Breast epithelium (tissue), 4 donors: ENCODE results near the gene ROBO2. TPM values are rescaled to one million over a fixed set of nuclear protein-coding genes. Genes with fewer than 3 reads are reported as not detected.

ENCODE experiments used
- DNase-seq, 2 donors: peaks; one replicate each; pipeline ENCODE4 v3.0.0-alpha.2; 2019; ENCODE audit warnings: low spot score in 2 of 2
- H3K27ac ChIP-seq, 2 donors: fragments of 200-600 bp; sonication (generic) in 1 of 2; one replicate each; pipeline ENCODE4 v1.5.1; 2016 to 2019; ENCODE audit warnings: mild to moderate bottlenecking in 1 of 2
- H3K27me3 ChIP-seq, 2 donors: fragments of 200-600 bp; sonication (generic) in 1 of 2; one replicate each; pipeline versions ENCODE4 v1.5.1 to v1.6.0; 2017 to 2019; ENCODE audit warnings: control low read depth in 1 of 2, mild to moderate bottlenecking in 1 of 2
- H3K36me3 ChIP-seq: fragments of 200-600 bp; one replicate; pipeline ENCODE4 v1.5.1; 2019
- H3K4me1 ChIP-seq, 2 donors: fragments of 200-600 bp; sonication (generic); one replicate each; pipeline ENCODE4 v1.5.1; 2016 to 2019; ENCODE audit warnings: control low read depth in 1 of 2
- H3K4me3 ChIP-seq, 3 donors: fragments of 200-600 bp; sonication (generic); 1 replicate in 2 of 3; 2 replicates in 1 of 3; pipeline ENCODE4 v1.5.1; 2016 to 2019; ENCODE audit warnings: mild to moderate bottlenecking in 3 of 3, moderate library complexity in 2 of 3
- H3K9me3 ChIP-seq, 2 donors: fragments of 200-600 bp; sonication (generic) in 1 of 2; one replicate each; pipeline ENCODE4 v1.5.1; 2016 to 2019; ENCODE audit warnings: control low read depth in 1 of 2
- CTCF ChIP-seq, 3 donors: fragments of 450-650 bp; IDR thresholded peaks; one replicate each; pipeline ENCODE4 v1.5.1; 2016 to 2017; ENCODE audit warnings: antibody characterized with exemption in 3 of 3, mild to moderate bottlenecking in 3 of 3, moderate library complexity in 3 of 3
- POLR2A ChIP-seq: fragments of 450-650 bp; IDR thresholded peaks from one replicate; pipeline ENCODE4 v1.6.1; 2016; ENCODE audit warnings: antibody characterized with exemption, mild to moderate bottlenecking, moderate library complexity
- POLR2AphosphoS5 ChIP-seq, 3 donors: sonication (generic); formaldehyde crosslinking; IDR thresholded peaks; one replicate each; pipeline ENCODE4 v1.6.1; 2017; ENCODE audit warnings: antibody characterized with exemption in 3 of 3
- intact Hi-C: fragments of 100-400 bp; cut with DNase I; formaldehyde crosslinking; loops from one replicate; pipeline ENCODE4 v1.15.1; 2023; ENCODE audit warnings: low total_unique reads
- total RNA-seq, 3 donors: library from RNA; depleted of rRNA; stranded (reverse); fragments of >200 nt; gene quantifications; one replicate each; pipeline ENCODE4 v1.1.0, GENCODE V29; 2016

ROBO2 gene
- total RNA-seq, 3 donors from 2014 or later: 0.98 to 1.4 (median 1.3) TPM

- H3K4me3 ChIP-seq: no peak overlapping the region
- DNase-seq: no peak
- no peaks in the 10 kb centered on the region for H3K4me1 ChIP-seq
- H3K27me3 ChIP-seq: no peaks in the 10 kb centered on the region
- H3K36me3 ChIP-seq: no peaks in the 10 kb centered on the region
- H3K27ac ChIP-seq: no peak overlapping the region
- intact Hi-C loops: no loop called here
- no peaks in the 10 kb centered on the region for H3K9me3 ChIP-seq
- TF ChIP-seq POLR2AphosphoS5 (IDR thresholded peaks at IDR 0.05): no peak
- TF ChIP-seq POLR2A: no peak
- no peak for TF ChIP-seq CTCF (IDR thresholded peaks at IDR 0.05)
Observed at GRCh38 chr3:77648214-77648613, 608.3 kb downstream of the ROBO2 start.

GRCh38 chr3:77648664-77649063, 608.8 kb downstream of the ROBO2 start:
- Histone ChIP-seq H3K36me3 (no peaks in the 10 kb centered on the region), H3K4me3 (no peak overlapping the region), H3K27ac (no peak overlapping the region), H3K4me1 (no peaks in the 10 kb centered on the region), H3K27me3 (no peaks in the 10 kb centered on the region), H3K9me3 (no peaks in the 10 kb centered on the region)
- no peak for DNase-seq
- TF ChIP-seq CTCF (IDR thresholded peaks at IDR 0.05): no peak
- intact Hi-C loops: no loop called here

- no peak for TF ChIP-seq CTCF (IDR thresholded peaks at IDR 0.05)
- no peak for TF ChIP-seq POLR2A
- TF ChIP-seq POLR2AphosphoS5 (IDR thresholded peaks at IDR 0.05): no peak
- Histone ChIP-seq H3K36me3 (no peaks in the 10 kb centered on the region), H3K27me3 (no peaks in the 10 kb centered on the region), H3K4me1 (no peaks in the 10 kb centered on the region), H3K4me3 (no peak overlapping the region), H3K9me3 (no peaks in the 10 kb centered on the region), H3K27ac (no peak overlapping the region)
- DNase-seq: no peak
- intact Hi-C loops: no loop called here
Observed at GRCh38 chr3:77652624-77653023, 612.7 kb downstream of the ROBO2 start.

- intact Hi-C loops: no loop called here
- TF ChIP-seq POLR2A (no peak), CTCF (IDR thresholded peaks at IDR 0.05) (no peak), POLR2AphosphoS5 (IDR thresholded peaks at IDR 0.05) (no peak)
- Histone ChIP-seq H3K4me1 (no peaks in the 10 kb centered on the region), H3K4me3 (no peak overlapping the region), H3K36me3 (no peaks in the 10 kb centered on the region), H3K9me3 (peaks cover 0 to 2% of the 10 kb centered on the region in 2 donors), H3K27me3 (no peaks in the 10 kb centered on the region), H3K27ac (no peak overlapping the region)
- DNase-seq: no peak
Observed at GRCh38 chr3:77655396-77655795, 615.5 kb downstream of the ROBO2 start.

GRCh38 chr3:77660718-77661117, 620.8 kb downstream of the ROBO2 start:
- Histone ChIP-seq H3K36me3 (no peaks in the 10 kb centered on the region), H3K4me1 (no peaks in the 10 kb centered on the region), H3K9me3 (peaks cover 0 to 7% of the 10 kb centered on the region in 2 donors), H3K4me3 (no peak overlapping the region), H3K27ac (no peak overlapping the region), H3K27me3 (no peaks in the 10 kb centered on the region)
- intact Hi-C loops: no loop called here
- TF ChIP-seq POLR2AphosphoS5 (IDR thresholded peaks at IDR 0.05) (no peak), CTCF (IDR thresholded peaks at IDR 0.05) (no peak), POLR2A (no peak)
- no peak for DNase-seq
